HEK293T (cell line): ENCODE data around the gene MEGF8.

Source experiments
- FOXA1 ChIP-seq: fragments of 450-650 bp; IDR thresholded peaks from 2 replicates; pipeline ENCODE4 v1.6.1; 2016; ENCODE audit warnings: mild to moderate bottlenecking
- HDGF ChIP-seq: fragments of 450-650 bp; IDR thresholded peaks from 2 replicates; pipeline ENCODE4 v1.6.1; 2017; ENCODE audit warnings: antibody characterized with exemption, borderline replicate concordance
- ZNF384 ChIP-seq: fragments of 450-650 bp; IDR thresholded peaks from 2 replicates; pipeline ENCODE4 v1.6.1; 2016

DNA sequence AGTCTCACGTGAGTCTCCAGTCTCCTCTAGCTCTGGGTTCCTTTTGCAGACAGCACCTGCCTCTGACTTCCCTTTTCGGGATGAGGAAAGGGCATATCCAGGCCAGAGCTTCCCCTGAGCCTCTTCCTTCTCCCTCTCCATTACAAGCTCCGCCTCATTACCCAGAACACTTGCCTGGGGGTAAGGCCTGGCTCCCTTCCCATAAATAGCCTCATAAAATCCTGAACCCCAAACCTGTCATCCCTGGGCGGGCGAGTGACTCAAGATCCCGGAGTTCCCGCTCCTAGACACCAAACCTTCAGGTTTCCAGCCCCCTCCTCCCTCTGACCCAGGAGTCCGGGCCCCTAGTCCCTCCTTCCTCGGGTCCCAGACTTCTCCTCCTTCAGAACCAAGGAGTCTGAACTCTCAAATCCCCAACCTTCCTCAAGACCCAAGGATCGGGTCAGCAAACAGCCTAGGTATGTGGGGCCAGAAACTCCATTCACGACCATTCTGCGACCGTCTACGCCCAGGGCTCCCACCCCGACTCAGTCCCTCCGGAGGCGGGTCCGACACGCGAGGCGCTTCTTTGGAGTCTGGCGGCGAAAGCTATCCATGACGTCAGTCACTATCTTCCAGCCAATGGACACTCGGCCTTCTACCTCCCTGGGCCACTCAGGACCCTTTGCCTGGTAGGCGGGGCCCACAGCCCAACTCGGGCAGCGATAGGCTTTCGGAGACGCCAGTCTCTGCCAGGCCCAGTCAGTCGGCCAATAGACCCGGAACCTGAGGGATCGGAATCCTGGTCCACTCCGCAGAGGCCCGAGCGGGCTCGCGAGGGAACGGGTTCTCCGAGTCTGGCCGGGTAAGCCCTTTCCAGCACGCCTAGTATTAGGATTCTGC, 71.2 kb downstream of the MEGF8 start:
- TF ChIP-seq FOXA1 (no peak), ZNF384 (no peak), HDGF (no peak)
